DND-41 (cell line): ENCODE measurements around the gene UBE2D2.
"Not testable (repeated sequence)": the region's sequence is repeated elsewhere in the genome, so short reads cannot be mapped to it uniquely, and the experiment has no call there.

Source experiments
- ATAC-seq: fragments of 200-7000 bp; cut with Tn5 transposase; 3 replicates; pipeline ENCODE4 v1.9.1; 2021; ENCODE audit warnings: low read depth; ENCODE audit not compliant: insufficient read depth
- DNase-seq: peaks from one replicate; pipeline ENCODE4 v3.0.0-alpha.2; 2020
- H2AFZ ChIP-seq: 2 replicates; pipeline ENCODE4 v1.6.0; 2012; ENCODE audit warnings: low read depth, low read length
- H3K27ac ChIP-seq: 2 replicates; pipeline ENCODE4 v1.5.1; 2012; ENCODE audit warnings: low read length, inconsistent platforms
- H3K27me3 ChIP-seq: fragments of 200-600 bp; sonication (generic); 2 replicates; pipeline ENCODE4 v1.6.0; 2012; ENCODE audit warnings: low read length, mild to moderate bottlenecking, inconsistent platforms; ENCODE audit not compliant: insufficient read depth, poor library complexity
- H3K36me3 ChIP-seq: 2 replicates; pipeline ENCODE4 v1.5.1; 2012; ENCODE audit warnings: low read length, inconsistent platforms; ENCODE audit not compliant: insufficient read depth
- H3K4me1 ChIP-seq: 2 replicates; pipeline ENCODE4 v1.5.1; 2012; ENCODE audit warnings: mild to moderate bottlenecking, low read length; ENCODE audit not compliant: insufficient read depth
- H3K4me2 ChIP-seq: 2 replicates; pipeline ENCODE4 v1.6.0; 2012; ENCODE audit warnings: mild to moderate bottlenecking, moderate library complexity, low read length, inconsistent platforms; ENCODE audit not compliant: insufficient read depth
- H3K4me3 ChIP-seq, 2 experiments: fragments of 200-600 bp in 1 of 2; shearing (Covaris generic) in 1 of 2; 2 replicates each; pipeline ENCODE4 v1.5.1; 2012 to 2016; ENCODE audit warnings: inconsistent platforms in 2 of 2, low read length in 2 of 2, mild to moderate bottlenecking in 2 of 2, low read depth in 1 of 2, moderate library complexity in 1 of 2
- H3K79me2 ChIP-seq: 2 replicates; pipeline ENCODE4 v1.6.0; 2012; ENCODE audit warnings: low read length, inconsistent platforms; ENCODE audit not compliant: insufficient read depth
- H3K9ac ChIP-seq: 2 replicates; pipeline ENCODE4 v1.6.0; 2012; ENCODE audit warnings: low read depth, mild to moderate bottlenecking, inconsistent platforms, low read length, moderate library complexity
- H3K9me3 ChIP-seq: 2 replicates; pipeline ENCODE4 v1.5.1; 2012; ENCODE audit warnings: low read length, moderate library complexity, mild to moderate bottlenecking, inconsistent platforms; ENCODE audit not compliant: insufficient read depth, severe bottlenecking
- H4K20me1 ChIP-seq: 2 replicates; pipeline ENCODE4 v1.6.0; 2012; ENCODE audit warnings: low read length; ENCODE audit not compliant: insufficient read depth
- CTCF ChIP-seq: IDR thresholded peaks from 2 replicates; pipeline ENCODE4 v1.5.1; 2012; ENCODE audit warnings: borderline replicate concordance, low read length, moderate library complexity, mild to moderate bottlenecking; ENCODE audit not compliant: poor library complexity, severe bottlenecking; ENCODE audit errors: extremely low read depth
- EZH2 ChIP-seq: IDR thresholded peaks from 3 replicates; pipeline ENCODE4 v1.6.1; 2012; ENCODE audit warnings: borderline replicate concordance, low read depth, mild to moderate bottlenecking, moderate library complexity, low read length, inconsistent platforms; ENCODE audit not compliant: severe bottlenecking

The UBE2D2 gene

GRCh38 chr5:139577689-139578290 is 16.7 kb downstream of the UBE2D2 start:
- Histone ChIP-seq H3K4me1 (peaks cover 6% of the 10 kb centered on the region), H3K27me3 (no peaks in the 10 kb centered on the region), H2AFZ (no peak overlapping the region), H4K20me1 (peaks cover 71% of the 10 kb centered on the region), H3K27ac (no peak overlapping the region), H3K9ac (no peak overlapping the region), H3K9me3 (no peaks in the 10 kb centered on the region), H3K4me2 (no peak overlapping the region), H3K79me2 (peaks cover 100% of the 10 kb centered on the region), H3K4me3 (no peak overlapping the region), H3K36me3 (peaks cover 21% of the 10 kb centered on the region)
- TF ChIP-seq EZH2 (no peak), CTCF (no peak)
- ATAC-seq (no peak), DNase-seq (no peak)

GRCh38 chr5:139578325-139578724 is 17.2 kb downstream of the UBE2D2 start:
- Histone ChIP-seq H3K9me3 (no peaks in the 10 kb centered on the region), H3K79me2 (peaks cover 100% of the 10 kb centered on the region), H3K27me3 (no peaks in the 10 kb centered on the region), H3K4me2 (no peak overlapping the region), H3K4me3 (no peak overlapping the region), H3K9ac (no peak overlapping the region), H2AFZ (no peak overlapping the region), H4K20me1 (peaks cover 75% of the 10 kb centered on the region), H3K36me3 (peaks cover 21% of the 10 kb centered on the region), H3K27ac (no peak overlapping the region), H3K4me1 (peaks cover 6% of the 10 kb centered on the region)
- TF ChIP-seq CTCF (no peak), EZH2 (no peak)
- ATAC-seq, result no peak
- DNase-seq, result no peak

- DNase-seq, H3K27me3 ChIP-seq, H2AFZ ChIP-seq, H3K9me3 ChIP-seq, H3K4me2 ChIP-seq, ATAC-seq, H3K9ac ChIP-seq, H3K4me1 ChIP-seq, H3K27ac ChIP-seq, H3K4me3 ChIP-seq: not testable (repeated sequence)
- peaks cover 73% of the 10 kb centered on the region for H4K20me1 ChIP-seq
- H3K79me2 ChIP-seq, result peaks cover 98% of the 10 kb centered on the region
- peaks cover 43% of the 10 kb centered on the region for H3K36me3 ChIP-seq
Measured at GRCh38 chr5:139582181-139582580, 21.0 kb downstream of the UBE2D2 start.

GRCh38 chr5:139584137-139584536 is 23.0 kb downstream of the UBE2D2 start:
- H3K4me1 ChIP-seq, result no peaks in the 10 kb centered on the region
- no peak overlapping the region for H3K9ac ChIP-seq
- peaks cover 47% of the 10 kb centered on the region for H3K36me3 ChIP-seq
- no peak overlapping the region for H3K4me2 ChIP-seq
- TF ChIP-seq CTCF, result no peak
- no peak overlapping the region for H2AFZ ChIP-seq
- DNase-seq (no peak), ATAC-seq (no peak)
- H3K27ac ChIP-seq, result no peak overlapping the region
- H3K9me3 ChIP-seq, result no peaks in the 10 kb centered on the region
- no peak overlapping the region for H3K4me3 ChIP-seq
- peaks cover 98% of the 10 kb centered on the region for H3K79me2 ChIP-seq
- no peaks in the 10 kb centered on the region for H3K27me3 ChIP-seq
- peaks cover 73% of the 10 kb centered on the region for H4K20me1 ChIP-seq

- peaks cover 98% of the 10 kb centered on the region for H3K79me2 ChIP-seq
- DNase-seq, H2AFZ ChIP-seq, ATAC-seq, H3K27ac ChIP-seq, H3K4me2 ChIP-seq, H3K4me1 ChIP-seq, H3K9ac ChIP-seq, H3K9me3 ChIP-seq, H3K27me3 ChIP-seq, H3K4me3 ChIP-seq: not testable (repeated sequence)
- peaks cover 64% of the 10 kb centered on the region for H4K20me1 ChIP-seq
- H3K36me3 ChIP-seq, result peaks cover 38% of the 10 kb centered on the region
Measured at GRCh38 chr5:139588116-139588515, 27.0 kb downstream of the UBE2D2 start.
